GM18858 (cell line): ENCODE results near the gene KRT72.

ENCODE experiments used
- ATAC-seq: cut with Tn5 transposase; IDR thresholded peaks from one replicate; pipeline ENCODE4 v1.9.1; 2021; ENCODE audit not compliant: unreplicated experiment

Gene KRT72

DNA sequence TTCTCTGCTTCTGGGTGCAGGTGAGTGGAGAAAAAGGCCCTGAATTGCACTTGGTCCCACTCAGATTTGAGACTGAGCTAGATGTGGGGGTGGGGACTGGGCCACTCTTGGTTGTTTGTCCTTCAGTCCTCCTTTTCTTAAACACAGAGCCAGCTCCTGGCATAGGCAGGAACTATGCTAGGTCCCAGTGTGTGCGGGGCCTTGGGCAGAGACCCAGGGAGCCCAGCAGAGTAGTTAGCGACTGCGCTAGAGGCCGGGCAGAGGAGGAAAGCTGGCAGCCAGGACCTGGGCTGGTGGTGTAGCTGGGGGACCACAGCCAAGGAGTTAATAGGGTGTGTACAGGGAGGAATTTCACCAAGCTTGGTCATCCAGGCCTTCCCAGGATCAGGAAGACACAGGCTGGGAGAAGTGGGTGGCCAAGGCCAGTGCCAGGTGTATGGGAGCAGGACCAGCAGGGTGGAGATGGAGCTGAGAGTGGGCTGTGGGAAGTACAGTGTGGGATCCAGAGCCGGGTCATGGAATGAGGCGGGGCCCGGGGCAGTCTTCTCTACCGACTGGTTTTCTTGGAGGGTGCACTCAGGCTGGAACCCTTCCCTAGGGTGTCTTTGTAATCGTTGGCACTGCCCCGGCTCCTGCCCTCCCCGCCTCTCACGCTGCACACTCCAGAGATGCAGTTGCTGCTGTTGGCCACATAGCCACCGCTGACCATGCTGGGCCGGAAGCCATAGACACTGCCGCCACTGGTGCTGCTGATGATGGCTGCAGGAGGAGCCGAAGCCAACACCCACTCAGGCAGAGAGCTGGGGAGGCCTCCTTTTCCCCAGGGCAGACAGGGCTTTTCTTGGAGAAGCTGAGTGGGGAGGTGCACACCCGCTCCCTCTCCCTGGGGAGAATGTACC is 57.0 kb downstream of the KRT72 start:
- no peak for ATAC-seq

DNA sequence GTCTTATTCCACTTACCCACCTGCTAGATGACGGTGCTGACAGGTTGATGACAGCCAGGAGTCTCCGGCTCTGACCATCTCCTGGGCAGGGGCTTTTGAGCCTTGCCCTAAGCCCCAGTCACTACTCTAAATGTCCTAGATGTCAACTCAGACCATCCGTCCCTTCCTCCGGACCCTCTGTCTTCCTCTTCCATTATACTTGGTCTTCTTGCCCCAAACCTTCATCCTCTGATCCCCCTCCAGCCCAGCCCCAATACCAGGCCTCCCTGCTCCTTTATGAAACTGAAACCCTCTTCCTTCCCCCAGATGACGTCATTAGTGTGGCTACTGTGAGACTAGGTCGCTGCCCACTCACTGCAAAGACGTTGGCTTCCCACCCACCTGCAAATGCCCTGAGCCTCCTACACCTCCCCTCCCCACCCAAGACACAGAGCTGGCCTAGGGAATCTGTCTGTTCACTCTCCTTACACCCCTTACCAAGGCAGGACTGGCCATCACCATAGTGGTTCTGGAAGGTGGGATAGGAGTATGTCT is 58.4 kb downstream of the KRT72 start:
- no peak for ATAC-seq

DNA sequence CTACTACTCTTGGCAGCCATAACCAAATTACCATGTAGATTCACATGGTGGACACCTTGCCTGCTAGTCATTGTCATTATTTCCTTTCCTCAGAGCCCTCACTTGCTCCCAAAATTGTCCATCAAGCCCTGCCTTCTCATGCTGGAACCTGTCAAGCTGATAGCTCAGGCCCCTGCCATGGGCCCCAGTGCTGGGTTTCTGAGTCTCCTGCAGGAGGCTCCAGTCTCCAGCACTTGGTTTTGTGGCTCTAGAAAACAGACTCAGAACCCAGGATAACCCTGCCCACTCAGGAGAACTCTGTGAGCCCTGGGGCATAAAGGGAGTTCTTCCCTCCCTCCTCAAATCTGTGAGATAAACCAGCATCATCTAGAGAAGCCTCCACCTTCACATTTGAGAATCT is 59.1 kb downstream of the KRT72 start:
- no peak for ATAC-seq

DNA sequence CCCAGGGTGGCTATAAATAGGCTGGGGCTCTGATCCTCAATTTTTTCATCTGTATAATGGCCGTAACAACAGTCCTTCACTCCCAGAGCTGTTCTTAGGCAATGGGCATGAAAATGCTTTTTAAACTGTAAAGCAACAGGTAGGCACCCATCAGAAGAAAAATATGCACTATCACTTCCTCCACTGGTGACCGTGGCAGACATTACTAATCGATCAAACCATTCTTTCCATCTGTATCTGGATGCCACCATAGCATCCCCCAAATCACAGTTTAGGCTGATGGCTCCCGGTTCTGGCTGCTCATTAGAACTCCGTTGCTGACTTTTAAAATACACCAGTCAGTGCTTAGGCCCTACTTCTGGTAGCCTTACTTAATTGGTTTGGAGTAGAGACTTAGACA is 59.6 kb downstream of the KRT72 start:
- no peak for ATAC-seq

DNA sequence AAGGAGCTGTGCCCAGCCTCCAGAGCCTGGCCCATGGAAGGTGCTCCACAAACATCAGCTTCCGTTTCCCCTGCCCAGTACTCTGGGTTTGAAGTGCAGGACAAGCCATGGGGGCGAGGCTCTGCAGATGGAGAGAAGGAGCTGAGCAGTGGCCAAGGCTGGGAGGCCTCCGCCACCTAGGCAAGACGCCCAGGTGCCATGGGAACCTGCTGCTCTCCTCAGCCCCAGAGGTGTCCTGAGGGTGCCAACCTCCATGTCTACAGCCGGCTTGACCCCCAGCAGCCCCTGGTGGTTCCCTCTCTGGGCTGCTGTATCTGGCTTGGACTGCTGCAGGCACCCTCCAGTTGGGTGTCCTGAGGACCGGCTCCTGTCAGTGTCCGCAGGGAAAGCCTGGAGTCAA is 60.7 kb downstream of the KRT72 start:
- no peak for ATAC-seq

DNA sequence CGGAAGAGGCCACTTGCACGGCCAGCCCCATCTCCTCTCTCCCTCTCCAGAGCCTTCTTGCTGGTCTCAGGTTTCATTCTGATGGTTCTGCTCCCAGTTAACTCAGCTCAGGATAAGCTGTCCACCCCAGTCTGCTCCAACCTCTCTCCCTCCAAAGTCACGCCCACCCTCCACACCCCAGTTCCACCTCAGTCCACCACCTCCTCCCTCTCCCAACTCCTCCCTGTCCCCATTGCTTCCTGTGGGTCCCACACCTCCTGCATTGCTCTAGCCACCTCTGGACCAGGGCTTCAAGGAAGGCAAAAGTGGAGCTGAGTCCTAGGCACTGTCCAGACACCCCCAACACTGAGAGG is 61.5 kb downstream of the KRT72 start:
- ATAC-seq: no peak

DNA sequence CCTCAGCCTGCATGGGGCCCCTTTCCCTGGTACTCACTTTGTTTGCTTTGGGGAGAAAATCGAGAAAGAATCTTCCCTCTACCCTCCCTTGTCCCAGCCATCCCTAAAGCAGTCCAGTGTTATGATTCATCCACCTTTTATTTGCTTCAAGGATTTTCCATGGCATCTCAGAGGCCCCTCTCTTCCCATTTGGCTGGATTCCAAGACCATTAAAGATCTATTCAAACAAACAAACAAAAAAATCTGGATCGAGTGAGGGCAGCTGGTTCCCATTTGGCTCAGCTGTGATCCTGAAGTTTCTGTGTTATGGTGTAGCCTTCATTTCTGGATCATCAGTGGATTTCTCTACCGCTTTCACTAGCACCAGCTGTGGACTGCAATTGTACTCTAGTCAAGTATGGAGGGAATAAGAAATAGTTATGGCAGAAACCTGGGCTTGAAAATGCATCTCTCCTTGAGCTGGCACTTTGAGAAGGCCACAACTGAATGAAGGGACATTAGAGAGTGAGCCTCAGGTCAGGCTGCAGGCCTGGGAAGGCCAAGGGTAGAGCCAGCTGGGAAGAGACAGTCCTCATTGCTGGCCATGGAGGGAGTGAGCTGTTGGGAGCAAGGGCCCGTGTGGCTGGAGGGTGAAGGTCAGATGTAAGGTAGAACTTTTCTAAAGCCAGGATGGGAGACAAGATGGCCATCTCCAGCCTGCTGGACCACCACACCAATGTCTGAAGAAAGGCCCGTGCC is 62.0 kb downstream of the KRT72 start:
- no peak for ATAC-seq

DNA sequence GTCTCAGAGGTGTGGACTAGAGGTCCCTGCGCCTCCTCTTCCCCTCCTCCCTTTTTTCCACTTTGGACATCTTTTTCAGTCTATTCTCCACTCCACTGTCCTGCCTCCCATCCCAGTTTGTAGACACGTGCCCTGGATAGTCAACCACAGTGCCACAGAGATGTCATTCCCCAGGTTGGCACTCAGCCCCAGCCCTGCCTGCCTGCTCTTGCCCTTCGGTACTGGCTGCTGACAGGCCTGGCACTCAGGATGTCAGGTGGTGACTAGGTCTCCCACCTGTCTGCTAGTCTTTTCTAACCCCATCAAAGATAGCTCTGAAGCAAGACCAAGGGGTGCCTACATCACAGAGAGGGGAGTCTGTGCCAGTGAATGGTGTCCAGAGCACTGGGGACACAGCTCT is 64.2 kb downstream of the KRT72 start:
- no peak for ATAC-seq
